Right forelimb (tissue), 1 donor: ENCODE measurements around the gene TIGD2.

Experiments used
- DNase-seq: peaks from one replicate; pipeline ENCODE4 v3.0.0-alpha.2; 2018

TIGD2 gene

GRCh38 chr4:89164400-89164799, 53.1 kb downstream of the TIGD2 start:
- DNase-seq, result no peak
